GM12874 (cell line): ENCODE data around the gene TRIM5.

Experiments
- TF ChIP-seq, protein P1 (sequence below): IDR thresholded peaks from 2 replicates; pipeline ENCODE4 v1.5.1; 2011; ENCODE audit warnings: low read depth, mild to moderate bottlenecking, control low read depth, low read length, moderate library complexity; ENCODE audit not compliant: insufficient read depth

The TRIM5 gene

DNA sequence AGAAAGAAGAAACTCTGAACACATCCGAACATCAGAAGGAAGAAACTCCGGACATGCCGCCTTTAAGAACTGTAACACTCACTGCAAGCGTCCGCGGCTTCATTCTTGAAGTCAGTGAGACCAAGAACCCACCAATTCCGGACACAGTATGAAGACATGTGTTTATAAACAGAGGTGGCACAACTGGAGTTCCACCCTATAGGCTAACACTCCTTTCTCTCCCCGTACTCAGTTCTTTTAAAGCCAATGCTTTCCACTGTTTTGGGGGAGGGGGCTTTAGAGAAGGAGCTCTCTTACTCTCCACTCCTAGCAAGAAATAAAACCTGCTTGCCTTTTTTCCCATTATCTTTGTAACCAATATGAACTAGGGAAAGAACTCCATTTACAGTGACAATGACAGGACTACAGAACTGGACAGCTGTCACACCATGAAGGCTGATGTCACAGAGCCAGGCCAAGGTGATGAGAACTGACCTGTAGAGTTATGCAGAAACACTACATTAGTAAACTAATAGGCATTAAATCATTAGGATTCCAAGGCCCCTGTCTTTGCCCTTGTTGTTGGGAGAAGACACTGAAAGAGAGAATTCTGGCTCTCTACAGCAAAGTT, 733 bp downstream of the TRIM5 start:
- TF ChIP-seq, protein P1, sequence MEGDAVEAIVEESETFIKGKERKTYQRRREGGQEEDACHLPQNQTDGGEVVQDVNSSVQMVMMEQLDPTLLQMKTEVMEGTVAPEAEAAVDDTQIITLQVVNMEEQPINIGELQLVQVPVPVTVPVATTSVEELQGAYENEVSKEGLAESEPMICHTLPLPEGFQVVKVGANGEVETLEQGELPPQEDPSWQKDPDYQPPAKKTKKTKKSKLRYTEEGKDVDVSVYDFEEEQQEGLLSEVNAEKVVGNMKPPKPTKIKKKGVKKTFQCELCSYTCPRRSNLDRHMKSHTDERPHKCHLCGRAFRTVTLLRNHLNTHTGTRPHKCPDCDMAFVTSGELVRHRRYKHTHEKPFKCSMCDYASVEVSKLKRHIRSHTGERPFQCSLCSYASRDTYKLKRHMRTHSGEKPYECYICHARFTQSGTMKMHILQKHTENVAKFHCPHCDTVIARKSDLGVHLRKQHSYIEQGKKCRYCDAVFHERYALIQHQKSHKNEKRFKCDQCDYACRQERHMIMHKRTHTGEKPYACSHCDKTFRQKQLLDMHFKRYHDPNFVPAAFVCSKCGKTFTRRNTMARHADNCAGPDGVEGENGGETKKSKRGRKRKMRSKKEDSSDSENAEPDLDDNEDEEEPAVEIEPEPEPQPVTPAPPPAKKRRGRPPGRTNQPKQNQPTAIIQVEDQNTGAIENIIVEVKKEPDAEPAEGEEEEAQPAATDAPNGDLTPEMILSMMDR: no peak

DNA sequence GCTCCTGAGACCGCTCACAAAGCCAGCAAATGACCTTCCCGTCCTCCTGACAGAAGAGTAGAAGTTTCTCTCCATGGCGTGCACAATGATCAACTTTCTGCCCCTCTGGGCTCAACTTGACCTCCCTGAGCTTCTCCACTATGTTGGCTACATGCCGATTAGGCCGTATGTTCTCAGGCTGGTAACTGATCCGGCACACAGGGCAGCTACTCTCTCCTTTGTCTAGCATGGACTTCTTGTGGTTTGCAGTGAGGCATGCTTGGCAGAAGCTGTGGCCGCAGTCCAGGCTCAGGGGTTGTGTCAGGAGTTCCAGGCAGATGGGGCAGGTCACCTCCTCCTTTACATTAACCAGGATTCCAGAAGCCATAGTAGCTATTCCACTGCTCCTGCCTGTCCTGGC, 5.1 kb downstream of the TRIM5 start:
- TF ChIP-seq, protein P1: no peak

DNA sequence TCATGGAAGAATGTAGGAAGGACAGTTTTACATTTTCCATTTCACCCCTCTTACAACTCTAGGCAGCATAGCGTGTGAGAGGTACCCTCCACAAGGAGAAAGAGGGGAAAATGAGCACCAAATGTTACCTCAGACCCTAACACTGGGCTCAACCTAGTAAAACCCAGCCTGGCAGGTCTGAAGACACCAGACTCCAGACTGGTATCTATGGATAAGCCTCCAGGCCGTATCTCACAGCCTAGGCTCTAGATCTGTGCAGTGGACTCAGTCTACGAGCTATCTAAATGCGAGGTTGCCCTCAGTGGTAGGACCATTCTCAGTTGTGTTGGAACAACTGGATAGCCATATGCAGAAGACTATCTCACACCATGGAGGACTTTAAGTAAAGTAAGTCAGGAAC, 10.5 kb downstream of the TRIM5 start:
- TF ChIP-seq, protein P1: no peak

DNA sequence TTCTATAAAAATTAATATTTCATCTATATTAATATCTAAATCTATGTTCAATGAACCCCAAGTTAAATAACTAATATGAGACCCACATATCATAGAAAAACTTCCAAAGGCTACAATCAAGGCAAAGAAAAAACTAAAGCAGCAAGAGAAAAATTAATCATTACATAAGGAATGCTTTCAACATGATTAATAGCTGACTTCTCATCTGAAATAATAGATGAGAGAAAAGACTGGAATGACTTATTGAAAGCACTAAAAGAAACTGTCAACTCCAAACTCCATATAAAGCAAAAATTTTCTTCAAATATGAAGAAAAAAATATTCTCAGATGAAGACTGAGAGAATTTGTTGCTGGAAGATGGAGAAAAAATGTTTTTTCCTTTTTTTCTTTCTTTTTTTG, 13.0 kb downstream of the TRIM5 start:
- TF ChIP-seq, protein P1: no peak

DNA sequence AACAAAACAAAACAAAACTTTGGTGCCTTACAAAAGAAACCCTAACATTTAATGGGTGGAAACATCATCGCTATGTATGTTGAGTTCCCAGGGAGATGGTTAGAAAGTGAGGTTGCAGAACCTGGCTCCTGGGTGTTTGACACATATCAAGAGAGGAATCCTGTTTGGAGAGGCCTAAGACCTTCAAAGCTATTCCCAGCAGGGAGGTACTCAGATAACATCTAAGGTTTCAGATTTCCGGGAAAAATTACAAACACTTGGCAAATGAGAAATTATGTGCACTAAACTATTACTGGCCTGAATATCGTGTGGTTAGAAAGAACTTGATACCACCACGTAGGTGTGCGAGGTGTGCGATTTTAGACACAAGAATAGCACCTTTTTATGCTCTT, 18.5 kb downstream of the TRIM5 start:
- TF ChIP-seq, protein P1: no peak

DNA sequence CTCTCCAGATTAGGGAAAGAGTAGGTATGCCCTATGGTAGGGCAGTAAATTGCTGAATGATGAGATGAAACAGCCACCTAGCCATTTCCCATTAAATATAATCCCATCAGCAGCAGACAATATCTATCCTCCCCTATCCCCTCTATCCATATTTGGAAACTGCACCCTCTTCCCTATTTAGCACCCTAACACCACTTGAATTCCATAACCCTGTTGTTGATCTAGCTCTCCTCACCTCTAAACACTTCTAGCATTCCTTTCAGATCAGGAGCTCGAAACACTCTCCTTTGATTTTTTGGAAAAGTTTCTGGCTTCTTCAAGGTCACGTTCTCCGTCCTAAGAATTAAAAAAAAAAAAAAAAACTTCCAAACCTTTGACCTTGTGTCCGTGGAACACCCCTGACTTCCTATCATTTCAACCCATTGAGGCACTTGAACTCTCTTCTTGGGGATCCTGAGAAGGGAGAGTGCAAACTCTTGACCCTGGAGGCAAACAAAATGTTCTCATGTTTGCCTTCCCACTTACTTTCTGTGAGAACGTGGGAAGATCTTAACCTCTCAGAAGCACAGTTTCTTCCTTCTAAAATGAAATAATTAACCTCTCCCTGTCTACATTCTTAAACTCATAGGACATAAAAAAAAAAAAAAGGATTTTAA, 19.0 kb downstream of the TRIM5 start:
- TF ChIP-seq, protein P1: no peak

DNA sequence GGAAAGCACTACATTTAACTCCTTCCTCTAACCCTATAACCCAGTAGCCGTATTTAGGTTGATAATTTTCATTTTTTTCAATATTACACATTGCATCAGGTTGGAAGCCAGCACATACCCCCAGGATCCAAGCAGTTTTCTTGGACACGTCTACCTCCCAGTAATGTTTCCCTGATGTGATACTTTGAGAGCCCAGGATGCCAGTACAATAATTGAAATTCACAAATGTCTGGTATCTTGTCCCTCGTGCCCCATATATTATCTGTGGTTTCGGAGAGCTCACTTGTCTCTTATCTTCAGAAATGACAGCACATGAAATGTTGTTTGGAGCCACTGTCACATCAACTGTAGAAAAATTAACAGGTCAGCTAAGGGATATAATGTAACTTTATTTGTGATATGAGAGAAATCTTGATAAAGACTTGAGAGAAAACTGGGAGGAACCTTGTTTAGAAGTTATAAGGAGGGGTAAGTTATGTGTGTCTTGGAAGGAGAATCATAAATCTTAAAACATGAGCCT, 19.8 kb downstream of the TRIM5 start:
- TF ChIP-seq, protein P1: no peak
